Effector memory CD4-positive, alpha-beta T cell (primary cell): Measurements from ENCODE around the gene RBMS3.
"Not testable (repeated sequence)": the region's sequence is repeated elsewhere in the genome, so short reads cannot be mapped to it uniquely, and the experiment has no call there.

Source experiments
- DNase-seq, 3 donors: peaks; one replicate each; pipeline ENCODE4 v3.0.0-alpha.2; 2020
- H3K27ac ChIP-seq: 2 replicates; pipeline ENCODE4 v1.7.0; 2013; ENCODE audit warnings: mild to moderate bottlenecking, low read length, moderate library complexity; ENCODE audit not compliant: insufficient read depth, poor library complexity, severe bottlenecking
- H3K27me3 ChIP-seq: replicated peaks from 2 replicates; pipeline ENCODE4 v1.7.0; 2013; ENCODE audit warnings: mild to moderate bottlenecking, low read length; ENCODE audit not compliant: insufficient read depth, control insufficient read depth, poor library complexity, severe bottlenecking
- H3K36me3 ChIP-seq: 2 replicates; pipeline ENCODE4 v1.7.0; 2013; ENCODE audit warnings: mild to moderate bottlenecking, low read length, moderate library complexity; ENCODE audit not compliant: control insufficient read depth, insufficient read depth
- H3K4me1 ChIP-seq: 2 replicates; pipeline ENCODE4 v1.7.0; 2013; ENCODE audit warnings: low read length, mild to moderate bottlenecking; ENCODE audit not compliant: control insufficient read depth, insufficient read depth, poor library complexity, severe bottlenecking
- H3K4me3 ChIP-seq: 2 replicates; pipeline ENCODE4 v1.7.0; 2013; ENCODE audit warnings: low read length, low read depth, mild to moderate bottlenecking; ENCODE audit not compliant: insufficient read depth, poor library complexity, severe bottlenecking
- H3K9me3 ChIP-seq: 2 replicates; pipeline ENCODE4 v1.7.0; 2013; ENCODE audit warnings: mild to moderate bottlenecking, low read length, moderate library complexity; ENCODE audit not compliant: control insufficient read depth

Gene RBMS3

DNA sequence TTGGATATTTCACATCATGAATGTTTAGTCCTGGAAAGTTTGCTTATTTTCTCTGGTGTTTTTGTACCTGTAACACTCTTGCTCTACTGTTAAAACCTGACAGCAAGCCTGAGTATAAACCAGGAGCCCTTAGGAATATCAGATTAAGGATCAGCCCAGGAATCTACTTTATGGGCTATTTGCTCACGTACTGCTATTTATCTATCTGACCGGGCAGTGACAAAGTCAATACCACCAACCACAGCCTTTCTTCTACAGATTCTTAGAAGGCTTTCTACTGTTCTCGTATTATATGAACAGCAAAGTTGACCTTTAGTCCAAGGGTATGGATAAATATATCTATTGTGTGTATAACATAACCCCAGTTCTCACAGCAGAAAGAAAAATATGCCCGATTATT lies 521.2 kb downstream of the RBMS3 start:
- Histone ChIP-seq H3K4me3 (no peak overlapping the region), H3K9me3 (no peaks in the 10 kb centered on the region), H3K4me1 (no peaks in the 10 kb centered on the region), H3K27me3 (no peaks in the 10 kb centered on the region), H3K36me3 (no peaks in the 10 kb centered on the region), H3K27ac (no peak overlapping the region)
- DNase-seq, result no peak

DNA sequence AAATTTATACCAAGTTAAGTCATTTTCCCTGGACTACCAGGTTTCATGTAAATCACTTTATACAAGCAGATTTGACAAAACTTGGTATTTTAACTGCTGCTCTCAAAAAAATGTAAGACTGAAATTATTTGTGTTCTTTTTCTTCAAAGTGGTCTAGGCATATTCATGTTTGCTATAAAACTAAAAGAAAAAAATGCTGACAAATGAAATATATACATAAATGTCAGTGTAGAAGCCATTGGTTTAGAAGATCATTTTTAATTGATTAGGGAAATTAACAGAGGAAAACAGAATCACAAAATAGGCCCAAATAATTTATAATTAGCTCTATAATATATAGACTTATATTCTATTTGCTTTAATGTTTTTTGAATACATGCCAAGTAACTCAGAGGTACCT lies 523.2 kb downstream of the RBMS3 start:
- no peak overlapping the region for H3K27ac ChIP-seq
- H3K36me3 ChIP-seq, result no peaks in the 10 kb centered on the region
- H3K4me1 ChIP-seq, result no peaks in the 10 kb centered on the region
- H3K4me3 ChIP-seq, result no peak overlapping the region
- no peak for DNase-seq
- H3K9me3 ChIP-seq, result no peaks in the 10 kb centered on the region
- H3K27me3 ChIP-seq, result no peaks in the 10 kb centered on the region

- Histone ChIP-seq H3K36me3 (no peaks in the 10 kb centered on the region), H3K9me3 (no peaks in the 10 kb centered on the region), H3K4me1 (no peaks in the 10 kb centered on the region), H3K27me3 (no peaks in the 10 kb centered on the region), H3K4me3 (no peak overlapping the region), H3K27ac (no peak overlapping the region)
- no peak for DNase-seq
These were observed 524.9 kb downstream of the RBMS3 start for GRCh38 chr3:29805757-29806156.

- not testable (repeated sequence) for H3K27me3 ChIP-seq, H3K4me3 ChIP-seq, H3K9me3 ChIP-seq, DNase-seq, H3K36me3 ChIP-seq, H3K4me1 ChIP-seq, H3K27ac ChIP-seq
These were observed 527.5 kb downstream of the RBMS3 start for GRCh38 chr3:29808324-29808723.

- Histone ChIP-seq H3K9me3 (no peaks in the 10 kb centered on the region), H3K27me3 (no peaks in the 10 kb centered on the region), H3K36me3 (no peaks in the 10 kb centered on the region), H3K4me3 (no peak overlapping the region), H3K27ac (no peak overlapping the region), H3K4me1 (no peaks in the 10 kb centered on the region)
- DNase-seq, result no peak
These were observed 541.2 kb downstream of the RBMS3 start for GRCh38 chr3:29822071-29822470.

- no peaks in the 10 kb centered on the region for H3K4me1 ChIP-seq
- no peaks in the 10 kb centered on the region for H3K9me3 ChIP-seq
- no peaks in the 10 kb centered on the region for H3K36me3 ChIP-seq
- no peak for DNase-seq
- H3K4me3 ChIP-seq, result no peak overlapping the region
- no peak overlapping the region for H3K27ac ChIP-seq
- H3K27me3 ChIP-seq, result no peaks in the 10 kb centered on the region
These were observed 542.4 kb downstream of the RBMS3 start for GRCh38 chr3:29823233-29823632.

DNA sequence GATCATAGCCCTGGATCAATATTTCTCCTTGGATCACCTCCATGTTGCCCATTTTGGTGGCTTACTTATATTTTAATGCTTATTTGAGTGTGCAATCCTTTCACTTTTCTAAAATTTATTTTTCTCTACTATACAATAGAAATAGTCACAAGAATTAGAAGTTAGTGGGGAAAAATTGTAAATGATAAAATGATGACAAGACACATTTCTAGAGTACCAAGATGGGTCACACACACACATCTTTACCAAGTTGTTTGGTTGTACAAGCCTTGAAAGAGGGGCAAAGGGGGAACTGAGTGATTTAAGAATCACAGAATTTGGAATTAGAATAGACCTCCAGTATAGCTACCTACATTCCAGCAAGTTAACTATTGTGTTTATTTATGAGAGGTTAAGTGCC lies 545.8 kb downstream of the RBMS3 start:
- Histone ChIP-seq H3K4me3 (no peak overlapping the region), H3K27me3 (no peaks in the 10 kb centered on the region), H3K36me3 (no peaks in the 10 kb centered on the region), H3K27ac (no peak overlapping the region), H3K9me3 (no peaks in the 10 kb centered on the region), H3K4me1 (no peaks in the 10 kb centered on the region)
- no peak for DNase-seq

GRCh38 chr3:29827756-29828155 lies 546.9 kb downstream of the RBMS3 start:
- H3K36me3 ChIP-seq, result no peaks in the 10 kb centered on the region
- H3K27ac ChIP-seq, result no peak overlapping the region
- no peak overlapping the region for H3K4me3 ChIP-seq
- H3K27me3 ChIP-seq, result no peaks in the 10 kb centered on the region
- H3K4me1 ChIP-seq, result no peaks in the 10 kb centered on the region
- no peaks in the 10 kb centered on the region for H3K9me3 ChIP-seq
- DNase-seq, result no peak

DNA sequence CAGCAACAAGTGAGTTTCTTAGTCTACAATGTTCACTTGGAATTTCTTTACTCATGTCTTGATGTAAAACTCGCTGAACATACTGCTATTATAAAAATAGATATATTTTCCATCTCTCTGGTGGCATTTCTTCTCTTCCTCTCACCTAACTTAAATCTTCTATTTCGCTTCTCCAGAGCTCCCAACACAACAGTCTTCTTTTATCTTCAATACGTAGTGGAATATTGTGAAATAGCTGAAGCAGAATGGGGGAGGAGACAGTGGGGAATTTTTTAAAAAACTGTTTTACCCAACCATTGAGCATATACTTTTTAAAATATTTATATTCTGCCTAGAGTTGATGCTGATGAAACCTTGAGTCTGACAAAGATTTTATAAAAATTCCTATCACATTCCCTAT lies 548.5 kb downstream of the RBMS3 start:
- no peaks in the 10 kb centered on the region for H3K27me3 ChIP-seq
- no peak overlapping the region for H3K27ac ChIP-seq
- no peaks in the 10 kb centered on the region for H3K4me1 ChIP-seq
- H3K4me3 ChIP-seq, result no peak overlapping the region
- no peaks in the 10 kb centered on the region for H3K9me3 ChIP-seq
- DNase-seq, result no peak
- no peaks in the 10 kb centered on the region for H3K36me3 ChIP-seq

GRCh38 chr3:29850641-29851040 lies 569.8 kb downstream of the RBMS3 start:
- Histone ChIP-seq H3K27ac (no peak overlapping the region), H3K4me3 (no peak overlapping the region), H3K4me1 (no peaks in the 10 kb centered on the region), H3K9me3 (no peaks in the 10 kb centered on the region), H3K36me3 (no peaks in the 10 kb centered on the region), H3K27me3 (no peaks in the 10 kb centered on the region)
- DNase-seq, result no peak

GRCh38 chr3:29852767-29853166 lies 571.9 kb downstream of the RBMS3 start:
- DNase-seq, result no peak
- Histone ChIP-seq H3K9me3 (no peaks in the 10 kb centered on the region), H3K4me3 (no peak overlapping the region), H3K27me3 (no peaks in the 10 kb centered on the region), H3K27ac (no peak overlapping the region), H3K36me3 (no peaks in the 10 kb centered on the region), H3K4me1 (no peaks in the 10 kb centered on the region)
